Endothelial cell of umbilical vein (primary cell): ENCODE measurements around the gene PPP1R10. TPM values are rescaled to one million over a fixed set of nuclear protein-coding genes. Genes with fewer than 3 reads are reported as not detected.
A peak's percentile ranks its signal among the peaks of the same experiment; 100 is the strongest.

Experiments
- BruUV-seq: library from RNA; stranded (reverse); fragments of 400-500 nt; replicated peaks from 2 replicates; lab custom pipeline; 2021; lab: Mats Ljungman, UMichigan
- CTCF ChIA-PET: fragments of 300-600, 350-600 bp; sonication (Branson Sonifier 250); formaldehyde crosslinking; loops from one replicate; lab custom pipeline; 2021; ENCODE audit warnings: antibody characterized with exemption, inconsistent platforms; lab: Charles Lee
- POLR2A ChIA-PET: fragments of 300-600, 350-600 bp; sonication (Branson Sonifier 250); formaldehyde crosslinking; loops from one replicate; lab custom pipeline; 2021; ENCODE audit warnings: antibody characterized with exemption, inconsistent platforms; lab: Charles Lee
- DNase-seq: peaks from one replicate; pipeline ENCODE4 v3.0.0-alpha.2; 2011; ENCODE audit warnings: low read depth, low spot score
- FAIRE-seq: peaks from 2 replicates; lab custom pipeline; 2011; peaks lifted over from hg19 to GRCh38; lab: Jason Lieb, UNC
- H2AFZ ChIP-seq: 2 replicates; pipeline ENCODE4 v1.6.0; 2012; ENCODE audit warnings: low read depth, low read length, control low read depth, inconsistent platforms
- H3K27ac ChIP-seq: 2 replicates; pipeline ENCODE4 v1.5.1; 2011; ENCODE audit warnings: low read depth, mild to moderate bottlenecking, control low read depth, low read length, moderate library complexity; ENCODE audit not compliant: insufficient read depth
- H3K27me3 ChIP-seq, 2 experiments: 2 replicates each; pipeline versions ENCODE4 v1.6.0 to v1.6.1; 2011; ENCODE audit warnings: low read length in 2 of 2, mixed read lengths in 1 of 2; ENCODE audit not compliant: control insufficient read depth in 2 of 2, insufficient read depth in 2 of 2
- H3K36me3 ChIP-seq, 2 experiments: 2 replicates in 1 of 2; 3 replicates in 1 of 2; pipeline ENCODE4 v1.5.1; 2011; ENCODE audit warnings: low read length in 2 of 2, mild to moderate bottlenecking in 1 of 2, moderate library complexity in 1 of 2; ENCODE audit not compliant: control insufficient read depth in 2 of 2, insufficient read depth in 2 of 2; ENCODE audit errors: extremely low read depth in 1 of 2
- H3K4me1 ChIP-seq: 3 replicates; pipeline ENCODE4 v1.5.1; 2011; ENCODE audit warnings: mild to moderate bottlenecking, low read length; ENCODE audit not compliant: control insufficient read depth, insufficient read depth; ENCODE audit errors: extremely low read depth
- H3K4me2 ChIP-seq: 2 replicates; pipeline ENCODE4 v1.6.1; 2011; ENCODE audit warnings: low read length, control low read depth, mixed read lengths; ENCODE audit not compliant: insufficient read depth
- H3K4me3 ChIP-seq, 3 experiments: fragments of 200-600 bp in 1 of 3; sonication (generic), shearing (Covaris generic) in 1 of 3; replicated peaks in 1 of 3; 2 replicates each; pipeline ENCODE4 v1.5.1; 2011 to 2016; ENCODE audit warnings: control low read depth in 3 of 3, low read length in 3 of 3, mild to moderate bottlenecking in 2 of 3, inconsistent platforms in 1 of 3, low read depth in 1 of 3, moderate library complexity in 1 of 3; ENCODE audit not compliant: insufficient read depth in 1 of 3
- H3K79me2 ChIP-seq: 2 replicates; pipeline ENCODE4 v1.6.0; 2012; ENCODE audit warnings: low read length, inconsistent platforms; ENCODE audit not compliant: control insufficient read depth, insufficient read depth
- H3K9ac ChIP-seq: replicated peaks from 2 replicates; pipeline ENCODE3; 2011; ENCODE audit warnings: low read length, control low read depth; ENCODE audit not compliant: insufficient read depth; ENCODE audit errors: extremely low read depth
- H3K9me1 ChIP-seq: replicated peaks from 3 replicates; pipeline ENCODE4 v1.6.0; 2011; ENCODE audit warnings: mild to moderate bottlenecking, low read length; ENCODE audit not compliant: control insufficient read depth, insufficient read depth; ENCODE audit errors: extremely low read depth
- H3K9me3 ChIP-seq: replicated peaks from 2 replicates; pipeline ENCODE4 v1.5.1; 2012; ENCODE audit warnings: low read length, inconsistent platforms; ENCODE audit not compliant: control insufficient read depth, insufficient read depth
- H4K20me1 ChIP-seq: replicated peaks from 2 replicates; pipeline ENCODE3; 2011; ENCODE audit warnings: mild to moderate bottlenecking, low read length; ENCODE audit not compliant: control insufficient read depth, insufficient read depth; ENCODE audit errors: extremely low read depth
- EZH2 ChIP-seq: IDR thresholded peaks from 2 replicates; pipeline ENCODE4 v1.6.1; 2012; ENCODE audit warnings: borderline replicate concordance, low read depth, mild to moderate bottlenecking, moderate library complexity, low read length, inconsistent platforms; ENCODE audit not compliant: severe bottlenecking
- FOS ChIP-seq: IDR thresholded peaks from 2 replicates; pipeline ENCODE4 v1.6.1; 2011; ENCODE audit warnings: mild to moderate bottlenecking, low read length, moderate library complexity, borderline replicate concordance; ENCODE audit not compliant: insufficient read depth
- GATA2 ChIP-seq: IDR thresholded peaks from 2 replicates; pipeline ENCODE4 v1.7.0; 2011; ENCODE audit warnings: low read depth, mild to moderate bottlenecking, moderate library complexity, mixed read lengths, low read length; ENCODE audit not compliant: insufficient read length, insufficient read depth
- JUN ChIP-seq: IDR thresholded peaks from 2 replicates; pipeline ENCODE4 v1.6.1; 2011; ENCODE audit warnings: borderline replicate concordance, low read depth; ENCODE audit not compliant: insufficient read length, insufficient read depth
- MYC ChIP-seq: IDR thresholded peaks from one replicate; pipeline ENCODE4 v1.6.1; 2011; ENCODE audit warnings: mild to moderate bottlenecking, low read depth, low read length
- POLR2A ChIP-seq: IDR thresholded peaks from 2 replicates; pipeline ENCODE4 v1.6.1; 2012; ENCODE audit warnings: low read depth, mild to moderate bottlenecking, control low read depth, low read length
- POLR2AphosphoS5 ChIP-seq: IDR thresholded peaks from 2 replicates; pipeline ENCODE4 v1.6.1; 2012; ENCODE audit warnings: low read depth, mild to moderate bottlenecking, control low read depth, low read length, moderate library complexity; ENCODE audit not compliant: insufficient read depth
- dilution Hi-C: fragments of 300-500 bp; cut with MboI; formaldehyde crosslinking; loops from one replicate; pipeline ENCODE4 v1.15.0; 2019; ENCODE audit warnings: low sequenced_read_pairs; ENCODE audit not compliant: extremely low pct_ligation_motif_present
- intact Hi-C: fragments of 100-400 bp; cut with micrococcal nuclease; formaldehyde crosslinking; loops from one replicate; pipeline ENCODE4 v1.10.0; 2022
- polyA plus RNA-seq, 4 experiments: library from polyadenylated mRNA; depleted of rRNA in 3 of 4; stranded (reverse) in 3 of 4; unstranded in 1 of 4; fragments of >200 nt; gene quantifications; 2 replicates each; pipeline versions ENCODE4 v1.2.1 to v1.2.3, GENCODE V29; 2011 to 2012; ENCODE audit warnings: missing spikeins in 1 of 4
- total RNA-seq: library from RNA; stranded (reverse); gene quantifications from 2 replicates; pipeline ENCODE4 v1.2.3, GENCODE V29; 2021
- TF ChIP-seq, protein P1 (sequence below): IDR thresholded peaks from 2 replicates; pipeline ENCODE4 v1.6.1; 2011; ENCODE audit not compliant: insufficient read depth, insufficient read length

PPP1R10 gene
- total and polyA plus RNA-seq, 2 donors (not counting 3 experiments of a cell fraction or from before 2014, with no cell fraction given) = 19.2 to 88.3 TPM

DNA sequence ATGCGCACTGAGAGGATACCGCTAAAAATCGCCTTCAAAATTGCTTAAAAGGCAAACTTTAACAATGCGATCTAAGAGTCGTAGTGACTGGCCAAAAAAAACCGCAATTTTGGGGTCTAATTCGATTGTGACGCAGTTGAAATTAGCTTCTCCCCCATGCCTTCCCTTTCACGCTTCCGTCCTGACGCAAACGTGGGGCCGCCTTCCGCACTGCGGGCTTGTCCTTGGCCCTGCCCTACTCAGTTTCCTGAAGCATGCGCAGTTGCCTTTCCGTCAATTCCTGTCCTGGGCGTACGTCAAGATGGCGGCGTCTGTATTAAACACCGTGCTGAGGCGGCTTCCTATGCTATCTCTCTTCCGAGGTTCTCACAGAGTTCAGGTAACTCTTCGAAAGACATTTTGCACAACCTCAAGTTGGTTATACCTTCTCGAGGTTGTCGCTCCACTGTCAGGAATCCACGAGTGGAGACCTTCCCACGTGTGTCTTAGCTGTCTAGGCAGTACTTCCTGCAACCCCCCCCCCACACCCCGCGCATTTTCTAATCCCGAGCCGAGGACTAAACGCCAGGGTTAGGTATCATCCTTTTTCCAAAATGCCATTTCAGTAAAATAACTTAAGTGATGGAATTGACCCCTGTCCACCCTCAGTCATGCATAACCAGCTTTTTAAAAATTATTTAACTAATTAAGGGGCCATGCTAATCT is 674 bp upstream of the PPP1R10 start, which contains the start of gene MRPS18B:
MRPS18B (plus strand) TSS at position 276 of the 705 bp plus-strand sequence; CDS start at position 302, 26 bp downstream.
- CTCF ChIA-PET = interaction anchor here (0.7 to 1.6 kb wide), 4 partner anchors 48 to 113 kb away, joined by 3 to 17 read pairs (median 4); no protein-coding TSS in a partner anchor
- Histone ChIP-seq H3K9me1 (no peaks in the 10 kb centered on the region), H2AFZ (peak within 1 kb of the TSS; percentile 67), H4K20me1 (no peaks in the 10 kb centered on the region), H3K4me1 (peaks cover 20% of the 10 kb centered on the region), H3K9me3 (no peaks in the 10 kb centered on the region), H3K4me3 (peak within 1 kb of the TSS; percentile 51 to 84 (median 73)), H3K27ac (peak within 1 kb of the TSS; percentile 96), H3K27me3 (no peaks in the 10 kb centered on the region), H3K4me2 (peak within 1 kb of the TSS; percentile 99), H3K79me2 (peaks cover 35% of the 10 kb centered on the region), H3K9ac (peak within 1 kb of the TSS; percentile 99), H3K36me3 (peaks cover 5 to 10% of the 10 kb centered on the region in 2 experiments)
- TF ChIP-seq JUN (no peak), GATA2 (no peak), POLR2AphosphoS5 (peak; percentile 86), EZH2 (no peak), FOS (no peak), POLR2A (peak; percentile 95), MYC (peak; percentile 62)
- TF ChIP-seq, protein P1, sequence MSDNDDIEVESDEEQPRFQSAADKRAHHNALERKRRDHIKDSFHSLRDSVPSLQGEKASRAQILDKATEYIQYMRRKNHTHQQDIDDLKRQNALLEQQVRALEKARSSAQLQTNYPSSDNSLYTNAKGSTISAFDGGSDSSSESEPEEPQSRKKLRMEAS = peak; percentile 81
- intact Hi-C loops = loop anchor here (1.0 kb wide), 4 partner anchors 30 to 100 kb away; partner anchors contain the start of genes ABCF1, C6orf136, GNL1 and MDC1
- DNase-seq (peak; percentile 99), FAIRE-seq (no peak)
- POLR2A ChIA-PET = interaction anchor here (0.7 kb wide), 2 partner anchors 13 to 20 kb away, joined by 3 to 8 read pairs; no protein-coding TSS in a partner anchor
- dilution Hi-C loops = no loop called here
- TSS peak; percentile 68 for BruUV-seq
